ENCODE results near the gene CDC42BPA.
A peak's percentile ranks its signal among the peaks of the same experiment; 100 is the strongest.

The CDC42BPA gene

GRCh38 chr1:227255086-227255732, 63.1 kb downstream of the CDC42BPA start:
- WGBS (ENCODE audit: extremely low coverage, insufficient coverage, insufficient read length) = no CpG with 5 or more reads among the region's 5 CpGs
- Histone ChIP-seq H3K4ac (ENCODE audit: low read depth, low read length) (no peak overlapping the region), H2BK120ac (ENCODE audit: insufficient read depth, low read length, poor library complexity) (no peak overlapping the region), H2AFZ (ENCODE audit: insufficient read depth, low read length, poor library complexity) (no peak overlapping the region), H3K9me3 (ENCODE audit: insufficient read depth, low read depth, low read length) (no peaks in the 10 kb centered on the region), H3K23ac (ENCODE audit: low read length) (no peak overlapping the region), H2BK5ac (ENCODE audit: low read depth, low read length, poor library complexity) (no peak overlapping the region), H2AK5ac (ENCODE audit: low read length) (no peak overlapping the region), H3K27me3 (ENCODE audit: insufficient read depth, low read length) (no peaks in the 10 kb centered on the region), H3K4me2 (ENCODE audit: low read length) (no peak overlapping the region), H3K27ac (ENCODE audit: low read depth, low read length) (no peak overlapping the region), H3K4me1 (ENCODE audit: control insufficient read depth in 1 of 2, insufficient read depth in 2 of 2, low read length in 2 of 2) (no peaks in the 10 kb centered on the region), H3K14ac (ENCODE audit: low read length) (no peak overlapping the region), H4K91ac (ENCODE audit: low read depth, low read length) (no peak overlapping the region), H3K79me2 (ENCODE audit: control insufficient read depth, insufficient read depth, low read length, poor library complexity) (no peaks in the 10 kb centered on the region), H4K8ac (ENCODE audit: low read depth, low read length) (no peak overlapping the region), H3K9ac (ENCODE audit: low read length) (no peak overlapping the region), H3K36me3 (ENCODE audit: control insufficient read depth in 1 of 2, insufficient read depth in 2 of 2, low read length in 2 of 2) (no peaks in the 10 kb centered on the region), H2BK12ac (ENCODE audit: low read length) (no peak overlapping the region), H3K79me1 (ENCODE audit: low read length) (no peaks in the 10 kb centered on the region), H3K18ac (ENCODE audit: low read length) (no peak overlapping the region), H4K12ac (ENCODE audit: low read depth, low read length) (no peak overlapping the region), H3K4me3 (ENCODE audit: low read depth, low read length) (no peak overlapping the region)
- peak in 1 of 2 donors; percentile 42 for DNase-seq

GRCh38 chr1:227253065-227253464, 65.2 kb downstream of the CDC42BPA start:
- Histone ChIP-seq H3K27ac (ENCODE audit: low read depth, low read length) (no peak overlapping the region), H3K4me2 (ENCODE audit: low read length) (no peak overlapping the region), H3K4ac (ENCODE audit: low read depth, low read length) (no peak overlapping the region), H3K4me3 (ENCODE audit: low read depth, low read length) (no peak overlapping the region), H2BK120ac (ENCODE audit: insufficient read depth, low read length, poor library complexity) (no peak overlapping the region), H3K9me3 (ENCODE audit: insufficient read depth, low read depth, low read length) (no peaks in the 10 kb centered on the region), H4K91ac (ENCODE audit: low read depth, low read length) (no peak overlapping the region), H4K8ac (ENCODE audit: low read depth, low read length) (no peak overlapping the region), H3K79me1 (ENCODE audit: low read length) (no peaks in the 10 kb centered on the region), H2BK12ac (ENCODE audit: low read length) (no peak overlapping the region), H3K27me3 (ENCODE audit: insufficient read depth, low read length) (no peaks in the 10 kb centered on the region), H2AK5ac (ENCODE audit: low read length) (no peak overlapping the region), H3K79me2 (ENCODE audit: control insufficient read depth, insufficient read depth, low read length, poor library complexity) (no peaks in the 10 kb centered on the region), H3K36me3 (ENCODE audit: control insufficient read depth in 1 of 2, insufficient read depth in 2 of 2, low read length in 2 of 2) (no peaks in the 10 kb centered on the region), H3K9ac (ENCODE audit: low read length) (no peak overlapping the region), H3K4me1 (ENCODE audit: control insufficient read depth in 1 of 2, insufficient read depth in 2 of 2, low read length in 2 of 2) (no peaks in the 10 kb centered on the region), H2AFZ (ENCODE audit: insufficient read depth, low read length, poor library complexity) (no peak overlapping the region), H4K12ac (ENCODE audit: low read depth, low read length) (no peak overlapping the region), H3K14ac (ENCODE audit: low read length) (no peak overlapping the region), H2BK5ac (ENCODE audit: low read depth, low read length, poor library complexity) (no peak overlapping the region), H3K23ac (ENCODE audit: low read length) (no peak overlapping the region), H3K18ac (ENCODE audit: low read length) (no peak overlapping the region)
- no peak for DNase-seq
- WGBS (ENCODE audit: extremely low coverage, insufficient coverage, insufficient read length) = 100% methylated on average over 9 of the region's 13 CpGs

GRCh38 chr1:227245613-227246320, 72.5 kb downstream of the CDC42BPA start:
- H3K36me3 ChIP-seq (ENCODE audit: control insufficient read depth in 1 of 2, insufficient read depth in 2 of 2, low read length in 2 of 2) = no peaks in the 10 kb centered on the region
- H3K4ac ChIP-seq (ENCODE audit: low read depth, low read length) = peak overlapping the region; percentile 59
- peak overlapping the region; percentile 59 for H2BK5ac ChIP-seq (ENCODE audit: low read depth, low read length, poor library complexity)
- no peak for DNase-seq
- peak overlapping the region; percentile 25 for H3K14ac ChIP-seq (ENCODE audit: low read length)
- peaks cover 8% of the 10 kb centered on the region for H3K79me1 ChIP-seq (ENCODE audit: low read length)
- H3K9ac ChIP-seq (ENCODE audit: low read length) = no peak overlapping the region
- peaks cover 2% of the 10 kb centered on the region for H3K79me2 ChIP-seq (ENCODE audit: control insufficient read depth, insufficient read depth, low read length, poor library complexity)
- H3K4me2 ChIP-seq (ENCODE audit: low read length) = no peak overlapping the region
- H2AFZ ChIP-seq (ENCODE audit: insufficient read depth, low read length, poor library complexity) = no peak overlapping the region
- no CpG with 5 or more reads among the region's 6 CpGs for WGBS (ENCODE audit: extremely low coverage, insufficient coverage, insufficient read length)
- peak overlapping the region; percentile 78 for H2BK12ac ChIP-seq (ENCODE audit: low read length)
- peak overlapping the region; percentile 39 for H3K27ac ChIP-seq (ENCODE audit: low read depth, low read length)
- H2BK120ac ChIP-seq (ENCODE audit: insufficient read depth, low read length, poor library complexity) = peak overlapping the region; percentile 77
- no peak overlapping the region for H3K4me3 ChIP-seq (ENCODE audit: low read depth, low read length)
- H3K27me3 ChIP-seq (ENCODE audit: insufficient read depth, low read length) = no peaks in the 10 kb centered on the region
- H2AK5ac ChIP-seq (ENCODE audit: low read length) = peak overlapping the region; percentile 53
- peak overlapping the region; percentile 89 for H3K18ac ChIP-seq (ENCODE audit: low read length)
- no peak overlapping the region for H3K23ac ChIP-seq (ENCODE audit: low read length)
- H4K12ac ChIP-seq (ENCODE audit: low read depth, low read length) = peak overlapping the region; percentile 50
- peak overlapping the region; percentile 82 for H4K91ac ChIP-seq (ENCODE audit: low read depth, low read length)
- no peak overlapping the region for H4K8ac ChIP-seq (ENCODE audit: low read depth, low read length)
- H3K4me1 ChIP-seq (ENCODE audit: control insufficient read depth in 1 of 2, insufficient read depth in 2 of 2, low read length in 2 of 2) = peaks cover 5% of the 10 kb centered on the region in 2 experiments
- H3K9me3 ChIP-seq (ENCODE audit: insufficient read depth, low read depth, low read length) = no peaks in the 10 kb centered on the region

- H3K79me2 ChIP-seq (ENCODE audit: control insufficient read depth, insufficient read depth, low read length, poor library complexity) = peaks cover 2% of the 10 kb centered on the region
- no peak overlapping the region for H2BK120ac ChIP-seq (ENCODE audit: insufficient read depth, low read length, poor library complexity)
- no peak for DNase-seq
- no peak overlapping the region for H4K12ac ChIP-seq (ENCODE audit: low read depth, low read length)
- peak overlapping the region; percentile 26 for H2BK5ac ChIP-seq (ENCODE audit: low read depth, low read length, poor library complexity)
- H3K36me3 ChIP-seq (ENCODE audit: control insufficient read depth in 1 of 2, insufficient read depth in 2 of 2, low read length in 2 of 2) = no peaks in the 10 kb centered on the region
- H2AK5ac ChIP-seq (ENCODE audit: low read length) = no peak overlapping the region
- H3K4me1 ChIP-seq (ENCODE audit: control insufficient read depth in 1 of 2, insufficient read depth in 2 of 2, low read length in 2 of 2) = peaks cover 5% of the 10 kb centered on the region in 2 experiments
- H3K4me2 ChIP-seq (ENCODE audit: low read length) = no peak overlapping the region
- H3K4ac ChIP-seq (ENCODE audit: low read depth, low read length) = no peak overlapping the region
- H3K79me1 ChIP-seq (ENCODE audit: low read length) = peaks cover 8% of the 10 kb centered on the region
- no peaks in the 10 kb centered on the region for H3K27me3 ChIP-seq (ENCODE audit: insufficient read depth, low read length)
- H3K9ac ChIP-seq (ENCODE audit: low read length) = no peak overlapping the region
- H3K9me3 ChIP-seq (ENCODE audit: insufficient read depth, low read depth, low read length) = no peaks in the 10 kb centered on the region
- WGBS (ENCODE audit: extremely low coverage, insufficient coverage, insufficient read length) = no CpG with 5 or more reads among the region's 2 CpGs
- no peak overlapping the region for H4K8ac ChIP-seq (ENCODE audit: low read depth, low read length)
- H3K23ac ChIP-seq (ENCODE audit: low read length) = no peak overlapping the region
- peak overlapping the region; percentile 77 for H3K18ac ChIP-seq (ENCODE audit: low read length)
- H4K91ac ChIP-seq (ENCODE audit: low read depth, low read length) = no peak overlapping the region
- no peak overlapping the region for H3K4me3 ChIP-seq (ENCODE audit: low read depth, low read length)
- no peak overlapping the region for H2BK12ac ChIP-seq (ENCODE audit: low read length)
- no peak overlapping the region for H3K14ac ChIP-seq (ENCODE audit: low read length)
- no peak overlapping the region for H2AFZ ChIP-seq (ENCODE audit: insufficient read depth, low read length, poor library complexity)
- no peak overlapping the region for H3K27ac ChIP-seq (ENCODE audit: low read depth, low read length)
Measured at GRCh38 chr1:227244339-227245118, 73.8 kb downstream of the CDC42BPA start.
